ENCODE results near the gene AGBL1.

AGBL1 gene

DNA sequence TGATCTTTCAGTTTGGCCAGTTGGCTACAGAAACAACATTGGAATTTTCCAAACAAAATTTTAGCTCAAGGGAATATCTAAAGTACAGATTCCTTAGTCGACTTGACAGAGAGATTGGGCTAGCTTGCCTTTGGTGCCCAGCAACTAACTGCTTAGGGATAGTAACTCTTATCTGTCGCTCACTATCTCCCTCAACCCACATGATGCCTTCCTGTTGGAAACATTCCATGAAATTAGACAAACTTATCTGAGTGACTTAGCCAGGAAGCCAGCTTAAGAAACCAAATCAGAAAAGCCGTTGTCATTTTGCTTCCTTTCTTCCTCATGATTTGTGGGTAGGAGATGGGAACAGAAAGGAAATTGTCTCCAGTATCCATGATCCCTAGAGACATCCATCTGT lies 791.2 kb downstream of the AGBL1 start:
- Histone ChIP-seq H3K4me2 (ENCODE audit: insufficient read depth, low read length, poor library complexity, severe bottlenecking) (no peak overlapping the region), H3K9ac (ENCODE audit: low read depth, low read length, poor library complexity) (no peak overlapping the region), H3K23ac (ENCODE audit: low read depth, low read length, poor library complexity) (no peak overlapping the region), H3K14ac (ENCODE audit: low read length) (no peak overlapping the region), H2BK12ac (ENCODE audit: low read length) (no peak overlapping the region), H3K79me1 (ENCODE audit: low read depth, low read length) (no peaks in the 10 kb centered on the region), H3K4ac (ENCODE audit: low read length) (no peak overlapping the region), H3K27me3 (ENCODE audit: control insufficient read depth in 3 of 3, insufficient read depth in 3 of 3, low read depth in 1 of 3, low read length in 3 of 3) (no peaks in the 10 kb centered on the region), H2BK15ac (ENCODE audit: low read length) (no peak overlapping the region), H2AFZ (ENCODE audit: low read length) (no peak overlapping the region), H2BK120ac (ENCODE audit: low read depth, low read length) (no peak overlapping the region), H2BK5ac (ENCODE audit: low read length) (no peak overlapping the region), H3K27ac (replicated peaks; ENCODE audit: low read length) (no peak overlapping the region), H3K18ac (ENCODE audit: low read length) (no peak overlapping the region), H3K4me3 (ENCODE audit: low read length in 2 of 2) (no peak overlapping the region), H4K8ac (ENCODE audit: low read depth, low read length) (no peak overlapping the region), H2AK5ac (ENCODE audit: low read depth, low read length) (no peak overlapping the region), H3K36me3 (replicated peaks in 1 of 2; ENCODE audit: control insufficient read depth in 2 of 2, insufficient read depth in 2 of 2, low read length in 2 of 2) (no peaks in the 10 kb centered on the region), H3K9me3 (replicated peaks in 1 of 2; ENCODE audit: control insufficient read depth in 2 of 2, insufficient read depth in 1 of 2, low read depth in 1 of 2, low read length in 2 of 2) (no peaks in the 10 kb centered on the region), H4K91ac (ENCODE audit: low read depth, low read length, poor library complexity) (no peak overlapping the region), H3K4me1 (ENCODE audit: control insufficient read depth in 2 of 2, insufficient read depth in 1 of 2, low read depth in 1 of 2, low read length in 2 of 2) (peaks cover 0 to 2% of the 10 kb centered on the region in 2 donors)
- DNase-seq (ENCODE audit: low spot score), result no peak
- no CpG with 5 or more reads among the region's 3 CpGs for WGBS, 2 donors (ENCODE audit: extremely low coverage in 2 of 2, insufficient read length in 2 of 2, insufficient replicate concordance in 1 of 2)

DNA sequence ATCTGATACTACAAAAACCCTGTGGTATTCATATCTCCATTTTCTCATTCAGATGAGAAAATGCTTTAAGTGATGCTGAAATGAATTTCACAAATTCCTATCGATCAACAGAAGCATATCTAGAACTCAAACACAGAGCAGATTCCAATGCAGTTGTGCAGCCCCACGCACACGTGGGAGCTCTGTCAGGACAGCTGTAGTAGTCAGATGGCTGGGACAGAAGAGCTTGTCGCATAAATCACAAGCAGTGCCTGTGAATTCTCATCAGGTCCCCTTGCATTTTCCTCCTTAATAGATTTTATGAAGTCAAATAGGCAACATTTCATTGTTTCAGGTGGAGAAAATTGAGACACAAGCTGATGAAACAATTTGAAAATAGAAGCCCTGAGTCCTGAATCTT lies 792.3 kb downstream of the AGBL1 start:
- H4K91ac ChIP-seq (ENCODE audit: low read depth, low read length, poor library complexity), result no peak overlapping the region
- no peak overlapping the region for H2BK15ac ChIP-seq (ENCODE audit: low read length)
- no peak overlapping the region for H2AFZ ChIP-seq (ENCODE audit: low read length)
- H3K14ac ChIP-seq (ENCODE audit: low read length), result no peak overlapping the region
- H3K79me1 ChIP-seq (ENCODE audit: low read depth, low read length), result no peaks in the 10 kb centered on the region
- H3K18ac ChIP-seq (ENCODE audit: low read length), result no peak overlapping the region
- no peak overlapping the region for H3K4ac ChIP-seq (ENCODE audit: low read length)
- no peak for DNase-seq (ENCODE audit: low spot score)
- peaks cover 0 to 4% of the 10 kb centered on the region in 2 donors for H3K4me1 ChIP-seq (ENCODE audit: control insufficient read depth in 2 of 2, insufficient read depth in 1 of 2, low read depth in 1 of 2, low read length in 2 of 2)
- no peaks in the 10 kb centered on the region for H3K36me3 ChIP-seq (replicated peaks in 1 of 2; ENCODE audit: control insufficient read depth in 2 of 2, insufficient read depth in 2 of 2, low read length in 2 of 2)
- no peaks in the 10 kb centered on the region for H3K27me3 ChIP-seq (ENCODE audit: control insufficient read depth in 3 of 3, insufficient read depth in 3 of 3, low read depth in 1 of 3, low read length in 3 of 3)
- no peak overlapping the region for H3K27ac ChIP-seq (replicated peaks; ENCODE audit: low read length)
- H2BK120ac ChIP-seq (ENCODE audit: low read depth, low read length), result no peak overlapping the region
- H3K4me3 ChIP-seq (ENCODE audit: low read length in 2 of 2), result no peak overlapping the region
- no peak overlapping the region for H2BK5ac ChIP-seq (ENCODE audit: low read length)
- H3K9ac ChIP-seq (ENCODE audit: low read depth, low read length, poor library complexity), result no peak overlapping the region
- H2BK12ac ChIP-seq (ENCODE audit: low read length), result no peak overlapping the region
- no peak overlapping the region for H2AK5ac ChIP-seq (ENCODE audit: low read depth, low read length)
- WGBS, 2 donors (ENCODE audit: extremely low coverage in 2 of 2, insufficient read length in 2 of 2, insufficient replicate concordance in 1 of 2), result no CpG with 5 or more reads among the region's 4 CpGs
- H4K8ac ChIP-seq (ENCODE audit: low read depth, low read length), result no peak overlapping the region
- no peak overlapping the region for H3K4me2 ChIP-seq (ENCODE audit: insufficient read depth, low read length, poor library complexity, severe bottlenecking)
- H3K9me3 ChIP-seq (replicated peaks in 1 of 2; ENCODE audit: control insufficient read depth in 2 of 2, insufficient read depth in 1 of 2, low read depth in 1 of 2, low read length in 2 of 2), result no peaks in the 10 kb centered on the region
- H3K23ac ChIP-seq (ENCODE audit: low read depth, low read length, poor library complexity), result no peak overlapping the region

DNA sequence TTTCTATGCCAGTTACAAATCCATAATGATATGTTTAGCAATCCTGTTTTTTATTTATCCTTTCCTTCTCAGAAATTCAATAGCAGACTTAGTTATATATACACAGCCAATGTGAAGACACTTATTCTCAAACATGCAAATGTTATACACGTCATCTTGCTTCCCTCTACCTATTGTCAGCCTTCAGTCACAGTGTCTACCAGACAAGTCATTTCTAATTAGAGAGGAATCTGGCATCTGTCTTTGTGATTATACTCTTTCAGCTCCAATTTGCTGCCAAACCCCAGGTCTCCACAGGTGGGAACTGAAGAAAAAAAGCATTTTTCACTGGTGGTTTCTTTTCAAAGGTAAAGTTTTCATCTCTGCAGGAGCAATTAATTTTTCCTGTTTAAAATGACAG lies 793.1 kb downstream of the AGBL1 start:
- H2BK15ac ChIP-seq (ENCODE audit: low read length), result no peak overlapping the region
- no peak overlapping the region for H2BK5ac ChIP-seq (ENCODE audit: low read length)
- no peak overlapping the region for H3K9ac ChIP-seq (ENCODE audit: low read depth, low read length, poor library complexity)
- H3K27ac ChIP-seq (replicated peaks; ENCODE audit: low read length), result no peak overlapping the region
- no peak overlapping the region for H2BK12ac ChIP-seq (ENCODE audit: low read length)
- H2AFZ ChIP-seq (ENCODE audit: low read length), result no peak overlapping the region
- H3K4me2 ChIP-seq (ENCODE audit: insufficient read depth, low read length, poor library complexity, severe bottlenecking), result no peak overlapping the region
- H4K91ac ChIP-seq (ENCODE audit: low read depth, low read length, poor library complexity), result no peak overlapping the region
- no peaks in the 10 kb centered on the region for H3K9me3 ChIP-seq (replicated peaks in 1 of 2; ENCODE audit: control insufficient read depth in 2 of 2, insufficient read depth in 1 of 2, low read depth in 1 of 2, low read length in 2 of 2)
- H3K4me1 ChIP-seq (ENCODE audit: control insufficient read depth in 2 of 2, insufficient read depth in 1 of 2, low read depth in 1 of 2, low read length in 2 of 2), result peaks cover 0 to 4% of the 10 kb centered on the region in 2 donors
- no peaks in the 10 kb centered on the region for H3K36me3 ChIP-seq (replicated peaks in 1 of 2; ENCODE audit: control insufficient read depth in 2 of 2, insufficient read depth in 2 of 2, low read length in 2 of 2)
- DNase-seq (ENCODE audit: low spot score), result no peak
- no peak overlapping the region for H3K18ac ChIP-seq (ENCODE audit: low read length)
- H2BK120ac ChIP-seq (ENCODE audit: low read depth, low read length), result no peak overlapping the region
- H4K8ac ChIP-seq (ENCODE audit: low read depth, low read length), result no peak overlapping the region
- no peak overlapping the region for H3K4me3 ChIP-seq (ENCODE audit: low read length in 2 of 2)
- H2AK5ac ChIP-seq (ENCODE audit: low read depth, low read length), result no peak overlapping the region
- H3K14ac ChIP-seq (ENCODE audit: low read length), result no peak overlapping the region
- H3K27me3 ChIP-seq (ENCODE audit: control insufficient read depth in 3 of 3, insufficient read depth in 3 of 3, low read depth in 1 of 3, low read length in 3 of 3), result no peaks in the 10 kb centered on the region
- H3K23ac ChIP-seq (ENCODE audit: low read depth, low read length, poor library complexity), result no peak overlapping the region
- no peak overlapping the region for H3K4ac ChIP-seq (ENCODE audit: low read length)
- no CpG with 5 or more reads among the region's 1 CpG for WGBS, 2 donors (ENCODE audit: extremely low coverage in 2 of 2, insufficient read length in 2 of 2, insufficient replicate concordance in 1 of 2)
- H3K79me1 ChIP-seq (ENCODE audit: low read depth, low read length), result no peaks in the 10 kb centered on the region

DNA sequence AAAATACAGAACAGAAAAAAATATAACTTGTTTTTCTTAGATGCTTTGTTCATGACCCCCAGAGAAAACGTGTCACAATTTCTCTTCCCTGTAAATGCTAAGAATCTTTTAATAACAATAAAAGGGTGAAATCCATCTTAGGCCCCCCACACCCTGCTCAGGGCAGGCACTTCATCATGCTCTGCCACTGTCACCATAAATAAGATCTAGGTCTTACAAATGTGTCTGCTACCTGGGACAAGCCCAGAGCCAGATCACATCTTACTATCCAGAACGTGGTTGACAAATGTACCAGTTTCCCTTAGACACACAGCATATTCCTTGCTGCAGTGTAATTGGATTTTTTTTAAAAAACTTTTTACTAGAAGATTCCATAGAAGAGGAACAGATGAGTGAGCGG lies 795.4 kb downstream of the AGBL1 start:
- no peak overlapping the region for H2BK5ac ChIP-seq (ENCODE audit: low read length)
- H3K23ac ChIP-seq (ENCODE audit: low read depth, low read length, poor library complexity), result no peak overlapping the region
- no peaks in the 10 kb centered on the region for H3K27me3 ChIP-seq (ENCODE audit: control insufficient read depth in 3 of 3, insufficient read depth in 3 of 3, low read depth in 1 of 3, low read length in 3 of 3)
- H3K9ac ChIP-seq (ENCODE audit: low read depth, low read length, poor library complexity), result no peak overlapping the region
- no peak overlapping the region for H3K4me3 ChIP-seq (ENCODE audit: low read length in 2 of 2)
- H2AK5ac ChIP-seq (ENCODE audit: low read depth, low read length), result no peak overlapping the region
- no peak overlapping the region for H3K4ac ChIP-seq (ENCODE audit: low read length)
- no peak overlapping the region for H4K91ac ChIP-seq (ENCODE audit: low read depth, low read length, poor library complexity)
- H3K79me1 ChIP-seq (ENCODE audit: low read depth, low read length), result no peaks in the 10 kb centered on the region
- H3K9me3 ChIP-seq (replicated peaks in 1 of 2; ENCODE audit: control insufficient read depth in 2 of 2, insufficient read depth in 1 of 2, low read depth in 1 of 2, low read length in 2 of 2), result no peaks in the 10 kb centered on the region
- no CpG with 5 or more reads among the region's 3 CpGs for WGBS, 2 donors (ENCODE audit: extremely low coverage in 2 of 2, insufficient read length in 2 of 2, insufficient replicate concordance in 1 of 2)
- no peak for DNase-seq (ENCODE audit: low spot score)
- no peak overlapping the region for H2BK12ac ChIP-seq (ENCODE audit: low read length)
- H3K4me1 ChIP-seq (ENCODE audit: control insufficient read depth in 2 of 2, insufficient read depth in 1 of 2, low read depth in 1 of 2, low read length in 2 of 2), result peaks cover 0 to 7% of the 10 kb centered on the region in 2 donors
- H4K8ac ChIP-seq (ENCODE audit: low read depth, low read length), result no peak overlapping the region
- H2BK15ac ChIP-seq (ENCODE audit: low read length), result no peak overlapping the region
- no peak overlapping the region for H3K4me2 ChIP-seq (ENCODE audit: insufficient read depth, low read length, poor library complexity, severe bottlenecking)
- H3K36me3 ChIP-seq (replicated peaks in 1 of 2; ENCODE audit: control insufficient read depth in 2 of 2, insufficient read depth in 2 of 2, low read length in 2 of 2), result no peaks in the 10 kb centered on the region
- H2AFZ ChIP-seq (ENCODE audit: low read length), result no peak overlapping the region
- no peak overlapping the region for H2BK120ac ChIP-seq (ENCODE audit: low read depth, low read length)
- H3K18ac ChIP-seq (ENCODE audit: low read length), result no peak overlapping the region
- no peak overlapping the region for H3K27ac ChIP-seq (replicated peaks; ENCODE audit: low read length)
- no peak overlapping the region for H3K14ac ChIP-seq (ENCODE audit: low read length)
